RCC 7860 (cell line): ENCODE results near the gene MINK1.
"Not testable (repeated sequence)": the region's sequence is repeated elsewhere in the genome, so short reads cannot be mapped to it uniquely, and the experiment has no call there.

Source experiments
- DNase-seq: peaks from one replicate; pipeline ENCODE4 v3.0.0-alpha.2; 2015; ENCODE audit warnings: low spot score
- FAIRE-seq: peaks from 2 replicates; lab custom pipeline; 2012; peaks lifted over from hg19 to GRCh38; lab: Jason Lieb, UNC

Gene MINK1

GRCh38 chr17:4810696-4811290 lies 22.3 kb upstream of the MINK1 start:
- no peak for DNase-seq
- FAIRE-seq, result no peak

GRCh38 chr17:4811471-4811870 lies 21.7 kb upstream of the MINK1 start:
- DNase-seq, result no peak
- no peak for FAIRE-seq

- DNase-seq (no peak), FAIRE-seq (no peak)
Measured at GRCh38 chr17:4812690-4813089, 20.4 kb upstream of the MINK1 start.

GRCh38 chr17:4815043-4815675 lies 18.0 kb upstream of the MINK1 start:
- DNase-seq (no peak), FAIRE-seq (no peak)

GRCh38 chr17:4816826-4817225 lies 16.3 kb upstream of the MINK1 start:
- no peak for FAIRE-seq

GRCh38 chr17:4818276-4818675 lies 14.9 kb upstream of the MINK1 start:
- no peak for DNase-seq
- no peak for FAIRE-seq

More at GRCh38 chr17:4816826-4817225, 16.3 kb upstream of the MINK1 start:
- no peak for DNase-seq

GRCh38 chr17:4822835-4823234 lies 10.3 kb upstream of the MINK1 start:
- no peak for FAIRE-seq
- DNase-seq, result no peak

GRCh38 chr17:4823373-4824089 lies 9.6 kb upstream of the MINK1 start:
- DNase-seq (no peak), FAIRE-seq (no peak)

- DNase-seq (no peak), FAIRE-seq (no peak)
Measured at GRCh38 chr17:4827399-4827798, 5.7 kb upstream of the MINK1 start.

GRCh38 chr17:4832829-4833177 lies 337 bp upstream of the MINK1 start:
- DNase-seq, FAIRE-seq: not testable (repeated sequence)

- peak; percentile 5 for DNase-seq
Measured at GRCh38 chr17:4833941-4834680, 971 bp downstream of the MINK1 start.

GRCh38 chr17:4834681-4835020 lies 1.5 kb downstream of the MINK1 start:
- no peak for DNase-seq
- no peak for FAIRE-seq

More at GRCh38 chr17:4833941-4834680, 971 bp downstream of the MINK1 start:
- FAIRE-seq, result no peak

GRCh38 chr17:4836221-4836620 lies 3.1 kb downstream of the MINK1 start:
- no peak for DNase-seq

GRCh38 chr17:4837471-4838308 lies 4.5 kb downstream of the MINK1 start:
- DNase-seq, result no peak
- no peak for FAIRE-seq

More at GRCh38 chr17:4836221-4836620, 3.1 kb downstream of the MINK1 start:
- FAIRE-seq, result no peak

- FAIRE-seq (no peak), DNase-seq (no peak)
Measured at GRCh38 chr17:4838309-4838785, 5.2 kb downstream of the MINK1 start.

- FAIRE-seq (no peak), DNase-seq (no peak)
Measured at GRCh38 chr17:4839221-4839620, 6.1 kb downstream of the MINK1 start.

- FAIRE-seq (no peak), DNase-seq (no peak)
Measured at GRCh38 chr17:4839965-4840892, 7.1 kb downstream of the MINK1 start.

- FAIRE-seq (no peak), DNase-seq (no peak)
Measured at GRCh38 chr17:4840893-4841242, 7.7 kb downstream of the MINK1 start.

- FAIRE-seq (no peak), DNase-seq (no peak)
Measured at GRCh38 chr17:4842376-4842775, 9.2 kb downstream of the MINK1 start.
